ENCODE measurements around the gene PRCP.
A peak's percentile ranks its signal among the peaks of the same experiment; 100 is the strongest.

The PRCP gene

DNA sequence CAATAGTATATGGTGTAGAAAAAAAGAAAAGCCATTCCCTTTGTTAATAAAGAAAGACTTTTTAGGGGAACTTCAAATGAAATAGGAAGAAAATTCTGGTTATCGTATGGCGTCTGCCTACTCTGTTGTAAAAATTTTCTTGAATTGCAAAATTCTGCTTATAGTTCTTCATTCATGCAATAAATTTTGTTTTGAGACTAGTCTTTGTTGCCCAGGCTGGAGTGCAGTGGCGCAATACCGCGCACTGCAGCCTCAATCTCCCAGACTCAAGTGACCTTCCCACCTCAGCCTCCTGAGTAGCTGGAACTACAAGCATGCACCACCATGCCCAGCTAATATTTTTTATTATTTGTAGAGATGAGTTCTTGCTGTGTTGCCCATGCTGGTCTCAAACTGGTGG, 7.1 kb upstream of the PRCP start:
- no peak for DNase-seq (ENCODE audit: low read depth)

DNA sequence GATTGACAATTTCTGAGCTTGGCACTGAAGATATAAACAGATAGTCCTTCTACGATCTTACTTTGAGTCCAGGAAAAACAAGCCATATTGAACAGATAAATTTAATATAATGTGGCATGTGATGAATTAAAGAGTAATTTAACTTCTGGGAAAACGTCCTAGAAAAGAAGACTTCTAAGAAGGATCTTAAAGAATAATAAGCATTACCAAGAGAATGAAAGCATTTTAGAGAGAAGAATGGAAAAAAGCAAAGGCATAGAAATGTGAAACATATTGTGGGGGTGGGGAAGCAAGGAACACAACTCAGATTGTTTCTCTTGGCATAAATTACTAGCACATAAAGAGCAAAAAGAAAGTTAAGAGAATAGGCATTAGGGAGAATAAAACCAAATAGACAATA, 6.7 kb upstream of the PRCP start:
- no peak for DNase-seq (ENCODE audit: low read depth)

DNA sequence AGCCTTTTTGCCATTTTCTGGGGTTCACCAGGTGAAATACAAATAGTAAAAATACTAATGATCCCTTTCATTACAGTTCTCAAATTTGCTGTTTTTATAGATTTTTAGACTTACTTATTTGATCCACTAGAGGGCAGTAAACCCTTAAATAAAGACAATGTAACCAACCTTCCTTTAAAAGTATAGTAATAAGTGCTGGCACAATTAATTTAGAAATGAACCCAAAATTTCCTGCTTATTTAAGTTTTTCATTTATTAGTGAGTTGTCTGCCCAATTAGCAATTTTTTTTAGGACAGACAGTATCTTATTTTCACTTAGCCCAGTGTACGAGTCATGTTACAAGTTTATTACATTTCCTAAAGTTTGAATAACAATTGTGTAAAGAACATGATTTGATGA, 6.0 kb upstream of the PRCP start:
- DNase-seq (ENCODE audit: low read depth): no peak

DNA sequence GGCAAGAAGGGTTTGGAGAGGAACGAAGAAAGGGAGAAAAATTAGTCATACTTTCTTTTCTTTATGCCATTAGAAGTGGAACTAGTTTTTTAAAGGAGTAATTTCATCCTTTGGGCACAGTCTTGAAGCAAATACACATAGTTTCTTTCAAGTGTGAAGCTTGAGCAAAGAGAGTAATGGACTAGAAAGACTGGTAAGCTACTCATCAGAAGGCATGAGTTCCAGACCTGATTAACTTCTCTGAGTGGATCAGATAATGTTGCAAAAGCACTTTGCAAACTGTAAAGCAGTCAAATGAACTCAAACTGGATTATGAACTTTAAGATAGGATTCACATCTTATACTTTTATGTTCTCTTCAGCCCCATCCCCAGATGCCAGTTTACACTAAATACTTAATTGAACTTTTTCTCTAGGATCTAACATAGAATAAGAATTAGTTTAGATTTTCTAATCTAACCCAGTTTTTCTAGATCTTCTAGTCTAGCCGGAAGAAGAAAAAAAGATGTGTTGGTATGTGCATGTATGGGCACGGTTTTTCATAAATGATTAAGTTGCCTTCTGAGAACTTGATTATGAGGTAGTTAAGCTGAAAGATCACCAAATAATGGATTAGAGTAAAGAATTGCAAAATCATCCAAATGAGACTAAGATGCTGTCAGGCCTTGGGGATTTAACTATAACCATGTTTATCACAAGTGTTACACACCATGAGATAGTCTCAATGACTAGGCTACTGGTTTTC, 3.8 kb upstream of the PRCP start:
- DNase-seq (ENCODE audit: low read depth): no peak

DNA sequence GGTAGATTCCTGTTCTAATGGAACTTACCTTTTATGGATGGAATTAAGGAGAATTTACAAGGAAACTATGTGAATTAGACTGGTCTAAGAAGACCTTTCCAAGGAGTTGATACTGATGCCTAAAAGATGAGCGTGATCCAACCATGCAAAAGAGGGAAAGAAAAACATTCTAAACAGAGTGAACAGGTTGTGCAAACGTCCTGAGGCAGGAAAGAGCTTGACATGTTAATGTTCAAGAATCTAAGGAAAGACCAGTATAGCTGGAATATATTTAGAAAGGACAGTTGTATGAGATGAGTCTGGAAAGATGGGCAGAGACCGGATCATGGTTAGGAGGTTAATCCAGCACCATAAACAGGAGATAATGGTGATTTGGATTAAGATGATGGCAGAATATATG, 2.6 kb upstream of the PRCP start:
- DNase-seq (ENCODE audit: low read depth): no peak

DNA sequence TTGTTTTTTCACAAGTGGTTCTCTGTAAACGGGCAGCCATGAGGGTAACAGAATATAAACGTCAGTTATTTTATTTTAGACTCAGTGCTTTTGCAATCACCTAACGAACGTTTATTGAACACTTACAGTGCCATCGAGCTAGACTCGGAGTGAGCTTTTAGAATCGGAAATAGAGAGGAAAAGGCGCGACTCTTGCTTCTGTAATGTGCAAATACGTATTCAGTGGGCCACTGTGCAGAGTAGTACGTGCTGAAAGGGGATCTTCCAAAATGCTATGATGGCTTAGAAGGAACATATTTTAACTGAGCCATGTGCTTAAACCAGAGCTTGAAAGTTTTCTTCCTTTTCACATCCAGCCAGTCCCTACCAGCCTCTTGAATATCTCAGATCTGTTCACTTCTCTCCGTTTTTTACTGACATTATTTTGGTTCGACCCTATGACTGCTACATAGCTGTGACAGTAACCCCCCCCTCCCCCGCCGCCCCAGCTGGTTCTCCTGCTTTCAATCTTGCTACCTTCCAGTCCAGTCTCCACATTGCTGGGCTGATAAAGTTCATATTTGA, 1.8 kb upstream of the PRCP start:
- no peak for DNase-seq (ENCODE audit: low read depth)

DNA sequence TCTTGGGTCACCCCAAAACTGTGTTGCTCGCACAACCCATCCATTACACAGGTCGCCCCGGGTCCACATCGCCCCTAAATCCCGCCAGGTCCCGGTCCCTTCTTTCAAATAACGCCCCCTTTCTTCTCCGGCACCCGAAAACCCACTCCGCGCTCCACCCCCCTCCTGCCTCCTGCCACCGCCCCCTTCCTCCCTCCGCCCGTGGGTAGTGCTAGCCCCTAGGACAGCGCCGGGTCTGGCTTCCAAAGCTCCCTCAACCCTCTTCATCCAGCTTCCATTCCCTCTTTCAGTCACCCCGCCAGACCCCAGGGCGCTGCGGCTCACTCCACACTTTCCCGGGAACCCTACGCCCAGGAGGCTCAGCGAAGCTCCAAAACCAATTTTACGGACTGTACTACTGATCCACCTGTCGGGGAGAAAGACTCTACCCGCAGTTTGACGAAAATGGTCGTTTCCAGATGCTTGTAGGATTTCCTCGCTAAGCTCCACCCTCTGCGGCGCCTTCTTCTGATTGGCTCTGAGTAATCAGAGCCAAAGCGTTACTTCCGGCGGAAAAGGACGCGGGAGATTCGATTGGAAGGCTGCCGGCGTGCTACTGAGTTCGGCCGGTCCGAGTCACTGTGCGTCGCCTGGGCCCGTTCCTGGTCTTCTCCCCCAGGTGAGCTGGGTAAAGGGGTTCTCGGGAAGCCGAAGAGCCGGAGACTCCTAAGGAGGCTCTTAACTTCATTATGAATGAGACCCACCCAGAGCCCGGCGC, 1.1 kb upstream of the PRCP start, which contains the start of gene DDIAS:
DDIAS (plus strand) TSS at position 572 of the 757 bp plus-strand sequence. CDS start 13,003 bp downstream, outside the sequence.
- DNase-seq (ENCODE audit: low read depth): peak; percentile 82

DNA sequence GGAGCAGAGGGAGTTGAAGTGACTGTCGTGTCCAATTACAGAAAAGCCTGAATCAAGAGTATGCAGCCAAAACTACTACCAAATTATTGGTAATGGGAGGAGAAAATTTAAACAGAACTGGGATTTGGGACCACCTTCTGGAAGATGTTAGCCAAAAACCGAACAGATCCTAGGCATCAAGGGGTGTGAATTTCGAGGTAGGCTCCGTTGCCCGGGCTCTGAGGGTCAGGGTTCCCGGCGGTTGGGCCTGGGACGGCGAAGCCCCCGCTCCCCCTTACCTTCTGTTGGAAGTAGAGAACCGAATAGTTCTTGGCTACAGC, 313 bp downstream of the PRCP start:
- no peak for DNase-seq (ENCODE audit: low read depth)

DNA sequence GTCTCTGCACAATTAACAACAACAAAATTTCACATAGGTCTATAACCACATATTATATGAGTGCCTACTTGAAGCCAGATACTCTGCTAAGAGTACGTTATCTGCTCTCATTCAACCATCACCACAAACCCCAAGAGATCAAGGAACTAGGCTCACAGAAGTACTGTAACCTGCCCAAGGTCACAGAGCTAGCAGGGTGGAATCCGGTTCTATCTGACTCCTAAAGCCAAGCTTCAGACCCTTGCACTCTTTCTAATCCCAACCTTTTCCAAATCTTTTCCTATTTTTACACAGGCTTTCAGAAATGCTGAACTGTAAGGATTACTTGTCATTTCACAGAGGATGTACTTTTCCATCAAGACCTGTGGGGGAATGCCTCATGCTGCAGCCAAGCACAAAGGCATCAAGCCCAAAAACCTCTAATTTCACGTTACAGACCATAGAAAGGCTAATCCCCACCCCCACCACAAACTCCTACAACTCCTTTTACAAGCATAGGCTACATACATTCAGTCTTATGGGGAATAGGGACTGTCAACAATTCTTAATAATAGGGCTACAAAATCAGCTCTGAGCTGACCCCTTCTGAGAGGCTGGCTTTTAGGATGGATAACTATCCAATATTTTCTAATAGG, 927 bp downstream of the PRCP start:
- no peak for DNase-seq (ENCODE audit: low read depth)

DNA sequence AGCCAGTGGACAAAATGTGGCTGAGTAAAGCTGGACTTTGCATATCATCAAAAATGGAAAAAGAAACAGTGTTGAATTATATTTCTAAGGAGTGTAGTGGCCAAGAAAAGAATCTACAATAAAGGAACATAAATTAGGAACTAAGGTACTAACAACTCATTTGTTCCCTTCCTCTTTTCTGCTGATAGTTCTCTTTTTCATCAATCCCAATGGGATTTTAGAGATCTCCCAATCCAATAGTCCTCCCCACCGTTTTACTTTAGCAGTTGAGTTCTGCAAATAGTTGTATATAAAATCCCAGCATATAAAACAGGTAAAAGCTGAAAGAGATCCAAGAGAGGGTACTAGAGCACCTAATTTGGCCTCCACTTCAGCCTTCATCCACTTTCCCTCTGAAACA, 2.0 kb downstream of the PRCP start:
- DNase-seq (ENCODE audit: low read depth): no peak

DNA sequence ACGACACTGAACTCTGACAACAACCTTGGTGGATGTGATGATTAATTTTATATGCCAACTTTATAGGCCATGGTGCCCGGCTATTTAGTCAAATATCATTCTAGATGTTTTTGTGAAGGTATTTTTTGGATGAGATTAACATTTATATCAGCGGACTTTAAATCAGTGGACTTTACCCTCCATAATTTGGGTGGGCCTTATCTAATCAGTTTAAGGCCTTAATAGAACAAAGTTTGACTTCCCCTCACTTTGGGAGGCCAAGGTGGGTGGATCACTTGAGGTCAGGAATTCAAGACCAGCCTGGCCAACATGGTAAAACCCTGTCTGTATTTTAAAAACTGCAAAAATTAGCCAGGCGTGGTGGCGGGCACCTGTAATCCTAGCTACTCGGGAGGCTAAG, 4.0 kb downstream of the PRCP start:
- no peak for DNase-seq (ENCODE audit: low read depth)

DNA sequence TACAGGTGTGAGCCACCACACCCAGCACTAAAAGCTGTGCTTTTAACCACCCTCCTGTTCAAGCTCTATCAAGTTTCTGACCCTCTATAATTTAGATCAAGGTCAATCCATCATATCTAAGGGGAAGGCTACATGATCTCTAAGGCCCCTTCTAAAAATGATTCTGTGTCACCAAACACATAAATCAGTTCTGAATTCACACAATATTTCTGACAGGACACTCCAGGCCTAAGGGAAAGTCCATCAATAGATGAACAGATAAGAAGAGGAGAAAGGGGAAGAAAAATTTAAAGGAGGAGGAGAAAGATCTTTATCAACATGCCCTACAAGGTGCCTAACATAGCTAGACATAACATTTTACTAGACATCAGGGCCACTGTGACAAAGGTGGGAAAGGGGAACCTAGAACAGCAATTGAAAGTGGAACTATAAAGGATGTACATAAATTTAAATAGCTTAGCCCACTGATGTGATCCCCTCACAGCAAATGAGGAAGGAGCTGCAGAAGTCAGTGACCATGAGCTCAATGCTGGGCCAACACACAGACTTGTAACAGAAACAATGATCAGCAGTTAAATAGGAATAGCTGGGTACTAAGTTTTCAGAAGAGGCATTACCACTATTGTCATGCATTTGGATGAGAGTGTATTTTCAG, 4.7 kb downstream of the PRCP start:
- no peak for DNase-seq (ENCODE audit: low read depth)

DNA sequence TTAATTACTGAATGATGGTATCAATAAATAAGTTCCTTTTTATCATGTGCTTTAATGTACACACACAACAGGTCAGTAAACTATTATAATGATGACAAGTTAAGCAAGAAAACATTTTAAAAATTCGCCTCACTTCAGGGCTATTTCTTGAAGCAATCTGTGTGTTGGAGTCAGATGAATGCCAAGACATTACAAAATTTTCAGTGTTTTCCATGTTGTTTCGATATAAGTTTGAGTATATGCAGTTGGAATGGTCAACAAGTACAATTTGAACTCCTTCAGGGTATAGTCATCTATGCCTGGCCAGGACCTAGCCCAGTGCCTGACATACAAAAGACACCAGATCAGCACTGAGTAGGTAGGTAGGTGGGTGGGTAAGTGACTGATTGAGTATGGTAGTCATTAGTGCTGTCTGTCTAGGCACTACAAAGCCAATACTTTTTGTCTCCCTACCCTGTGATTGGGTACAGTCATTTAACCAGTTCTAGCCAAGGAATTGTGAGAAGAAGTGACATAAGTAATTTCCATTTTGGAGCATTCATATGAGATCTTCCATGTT, 7.5 kb downstream of the PRCP start:
- no peak for DNase-seq (ENCODE audit: low read depth)

DNA sequence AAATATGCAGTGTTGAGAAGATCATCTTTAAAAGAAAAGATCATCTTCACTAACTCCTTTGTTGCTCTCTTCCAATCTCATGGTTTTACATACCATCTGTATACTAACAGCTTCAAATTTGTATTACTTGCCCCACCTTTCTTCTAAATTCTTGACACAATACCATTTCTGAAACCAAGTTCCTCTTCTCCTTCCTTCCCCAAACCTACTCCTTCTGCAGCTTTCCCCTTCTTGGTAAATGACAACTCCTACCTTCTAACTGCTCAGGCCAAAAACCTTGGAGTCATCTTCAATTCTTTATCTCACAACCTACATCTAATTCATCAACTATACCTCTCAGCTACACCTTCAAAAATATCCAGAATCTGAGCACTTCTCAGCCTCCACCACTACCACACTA, 9.3 kb downstream of the PRCP start:
- no peak for DNase-seq (ENCODE audit: low read depth)

DNA sequence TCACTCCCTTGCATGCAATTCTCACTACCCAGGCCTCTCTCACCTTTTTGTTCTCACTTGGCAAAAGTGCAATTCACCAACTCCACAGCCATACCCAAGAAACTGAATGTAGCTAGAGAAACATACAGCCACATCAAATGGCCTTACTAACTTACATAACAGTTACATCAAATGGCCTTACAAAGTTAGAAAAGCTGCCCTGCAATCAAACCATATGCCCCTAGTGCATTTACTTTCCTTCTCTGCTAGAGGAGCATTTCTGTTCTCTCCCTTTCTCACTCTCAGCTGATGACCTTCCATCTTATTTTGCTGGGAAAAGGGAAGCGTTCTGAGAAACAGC, 10.3 kb downstream of the PRCP start:
- no peak for DNase-seq (ENCODE audit: low read depth)

DNA sequence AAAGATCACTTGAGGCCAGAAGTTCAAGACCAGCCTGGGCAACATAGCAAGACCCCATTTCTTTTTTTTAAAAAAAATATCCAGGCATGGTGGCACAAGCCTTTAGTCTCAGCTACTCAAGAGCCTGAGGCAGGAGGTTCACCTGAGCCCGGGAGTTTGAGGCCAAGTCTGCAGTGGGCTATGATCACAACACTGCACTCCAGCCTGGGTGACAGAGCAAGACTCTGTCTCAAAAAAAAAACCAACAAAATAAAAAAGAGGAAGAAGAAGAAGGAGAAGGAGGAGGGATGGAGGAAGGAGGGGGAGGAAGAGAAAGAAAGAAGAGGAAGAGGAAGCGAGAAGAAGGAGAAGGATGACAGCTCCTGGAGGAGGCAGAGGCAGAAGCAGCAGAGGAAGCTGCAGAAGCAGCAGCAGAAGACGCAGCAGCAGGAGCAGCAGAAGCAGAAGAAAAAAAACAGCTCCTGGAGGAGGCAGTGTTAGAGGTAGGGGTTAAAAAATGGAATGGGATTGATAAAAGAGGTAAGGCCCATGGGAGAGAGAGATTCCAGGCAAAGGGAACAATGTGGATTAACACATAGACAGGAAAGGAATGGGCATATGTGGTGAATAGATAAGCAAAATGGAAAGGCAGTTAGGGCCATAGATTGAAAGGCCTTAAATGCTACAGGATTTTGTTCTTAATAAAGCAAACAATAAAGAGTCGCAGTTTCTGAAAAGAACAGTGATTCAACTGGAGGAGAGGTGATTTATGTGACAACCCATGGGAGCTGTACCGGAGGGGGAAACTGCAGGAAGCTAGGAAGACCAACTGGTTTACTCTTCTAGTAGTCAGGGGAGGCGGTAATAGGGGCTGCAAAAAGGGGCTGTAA, 10.9 kb downstream of the PRCP start:
- no peak for DNase-seq (ENCODE audit: low read depth)

DNA sequence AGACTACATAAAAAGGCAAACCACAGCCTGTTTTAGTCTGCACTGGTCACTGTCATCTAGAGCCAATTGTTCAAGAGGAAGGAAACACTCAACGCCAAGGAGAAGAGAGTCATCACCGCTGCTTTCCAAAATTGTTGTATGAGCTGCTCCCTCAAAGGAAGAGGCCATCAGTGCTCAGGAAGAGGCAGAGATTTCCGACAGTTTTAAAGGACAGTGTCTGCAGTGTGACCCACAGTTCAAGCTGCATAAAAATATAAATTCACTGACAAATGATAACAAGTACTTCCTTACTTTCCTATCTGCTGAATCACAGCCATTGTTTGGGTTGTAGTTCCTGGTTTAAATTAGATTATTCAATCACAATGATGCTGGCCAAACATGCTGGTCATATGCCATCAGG, 16.4 kb downstream of the PRCP start:
- no peak for DNase-seq (ENCODE audit: low read depth)

DNA sequence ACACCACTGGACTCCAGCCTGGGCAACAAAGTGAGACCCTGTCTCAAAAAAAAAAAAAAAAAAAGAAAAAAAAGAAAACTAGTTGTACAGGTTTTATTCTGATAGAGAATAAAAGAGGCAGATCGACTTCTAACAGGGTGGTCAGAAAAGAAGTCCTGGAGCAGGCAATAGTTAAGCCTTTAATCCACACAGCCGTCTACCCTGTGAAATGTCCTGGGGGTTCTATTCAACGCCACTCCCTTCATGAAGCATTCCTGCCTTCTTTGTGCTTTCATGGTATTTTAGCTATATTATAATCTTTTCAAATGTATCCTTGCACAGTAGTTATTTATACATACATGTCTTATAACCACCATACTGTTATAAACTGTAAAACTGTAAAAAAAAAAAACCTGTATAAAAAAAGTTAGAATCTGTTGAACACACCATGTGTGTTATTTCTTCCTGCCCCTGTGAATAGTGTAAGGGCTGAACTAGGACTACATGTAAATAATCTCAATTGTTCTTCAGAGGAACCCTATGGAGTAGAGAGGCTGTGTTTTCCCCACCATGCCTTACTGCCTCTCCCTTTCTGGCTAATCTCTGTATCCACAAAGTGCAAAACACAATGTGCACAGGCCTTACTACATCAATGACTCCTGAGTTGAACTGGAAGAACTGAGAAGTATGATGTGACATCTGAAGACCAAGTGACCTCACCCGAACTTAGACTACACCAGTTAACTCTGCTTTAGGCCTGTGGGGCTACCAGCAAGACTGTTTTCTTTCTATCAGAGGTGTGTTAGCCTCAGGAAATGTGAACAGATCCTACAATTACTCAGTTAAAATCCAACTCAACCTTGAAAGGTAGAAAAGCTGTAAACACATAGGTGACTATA, 25.3 kb downstream of the PRCP start:
- no peak for DNase-seq (ENCODE audit: low read depth)

DNA sequence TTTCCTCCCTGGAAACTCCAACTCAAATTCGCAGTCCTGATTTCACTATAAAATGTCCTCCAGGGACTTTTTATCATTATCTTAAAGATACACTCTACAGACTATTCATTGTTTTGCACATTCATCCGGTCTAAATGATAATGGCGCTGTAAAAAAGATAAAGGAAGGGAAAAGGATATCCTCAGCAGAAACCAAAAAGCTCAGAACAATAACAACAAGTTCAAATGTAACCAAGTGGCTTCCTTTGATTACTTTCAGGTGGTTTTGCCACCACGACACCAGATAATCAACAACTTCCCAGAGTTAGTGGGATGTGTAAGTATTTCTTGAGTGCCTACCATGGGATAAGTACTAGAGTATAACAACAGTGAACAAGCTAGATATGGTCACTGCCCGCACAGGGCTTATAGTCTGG, 26.3 kb downstream of the PRCP start:
- DNase-seq (ENCODE audit: low read depth): no peak

All from CMK (cell line).